ENCODE measurements around the gene KIAA0319L.
A peak's percentile ranks its signal among the peaks of the same experiment; 100 is the strongest.

The KIAA0319L gene

GRCh38 chr1:35432231-35432630, 125.0 kb downstream of the KIAA0319L start:
- Histone ChIP-seq H3K27me3 (ENCODE audit: insufficient read depth, low read length) (no peaks in the 10 kb centered on the region), H3K18ac (ENCODE audit: low read length) (no peak overlapping the region), H4K12ac (ENCODE audit: low read depth, low read length) (no peak overlapping the region), H3K4me1 (ENCODE audit: control insufficient read depth in 1 of 2, insufficient read depth in 2 of 2, low read length in 2 of 2) (no peaks in the 10 kb centered on the region), H3K4ac (ENCODE audit: low read depth, low read length) (no peak overlapping the region), H3K79me2 (ENCODE audit: control insufficient read depth, insufficient read depth, low read length, poor library complexity) (no peaks in the 10 kb centered on the region), H3K9me3 (ENCODE audit: insufficient read depth, low read depth, low read length) (no peaks in the 10 kb centered on the region), H2AK5ac (ENCODE audit: low read length) (no peak overlapping the region), H4K91ac (ENCODE audit: low read depth, low read length) (no peak overlapping the region), H3K14ac (ENCODE audit: low read length) (no peak overlapping the region), H2BK12ac (ENCODE audit: low read length) (no peak overlapping the region), H3K9ac (ENCODE audit: low read length) (no peak overlapping the region), H3K4me3 (ENCODE audit: low read depth, low read length) (no peak overlapping the region), H3K36me3 (ENCODE audit: control insufficient read depth in 1 of 2, insufficient read depth in 2 of 2, low read length in 2 of 2) (peaks cover 39 to 46% of the 10 kb centered on the region in 2 experiments), H2BK5ac (ENCODE audit: low read depth, low read length, poor library complexity) (no peak overlapping the region), H3K23ac (ENCODE audit: low read length) (no peak overlapping the region), H4K8ac (ENCODE audit: low read depth, low read length) (no peak overlapping the region), H3K4me2 (ENCODE audit: low read length) (no peak overlapping the region), H2BK120ac (ENCODE audit: insufficient read depth, low read length, poor library complexity) (no peak overlapping the region), H3K27ac (ENCODE audit: low read depth, low read length) (no peak overlapping the region), H3K79me1 (ENCODE audit: low read length) (no peaks in the 10 kb centered on the region), H2AFZ (ENCODE audit: insufficient read depth, low read length, poor library complexity) (no peak overlapping the region)
- WGBS (ENCODE audit: extremely low coverage, insufficient coverage, insufficient read length) = no CpG with 5 or more reads among the region's 10 CpGs
- no peak for DNase-seq

DNA sequence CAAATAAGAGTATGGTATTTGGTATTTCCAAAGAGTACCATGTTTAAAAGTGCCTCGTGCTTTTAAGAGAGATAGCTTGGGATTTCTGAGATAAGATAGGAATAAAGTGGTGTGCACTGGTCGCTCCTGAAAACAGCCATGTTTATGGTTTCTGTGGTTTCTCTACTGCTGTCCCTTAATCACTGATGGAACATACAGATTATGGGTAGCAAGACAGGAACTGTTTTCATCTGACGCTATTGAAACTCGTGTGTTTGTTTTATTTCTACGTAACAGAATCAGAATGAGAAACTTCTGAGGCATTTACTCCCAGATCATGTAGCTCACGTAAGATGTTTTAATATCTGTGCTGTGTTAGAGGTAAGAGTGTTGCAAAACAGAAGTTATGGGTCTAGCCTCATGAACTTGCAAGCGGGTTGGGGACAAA, 126.0 kb downstream of the KIAA0319L start:
- no peak overlapping the region for H3K4me3 ChIP-seq (ENCODE audit: low read depth, low read length)
- no peak overlapping the region for H2BK120ac ChIP-seq (ENCODE audit: insufficient read depth, low read length, poor library complexity)
- no peak overlapping the region for H2BK5ac ChIP-seq (ENCODE audit: low read depth, low read length, poor library complexity)
- no peak overlapping the region for H3K23ac ChIP-seq (ENCODE audit: low read length)
- no peak overlapping the region for H3K4me2 ChIP-seq (ENCODE audit: low read length)
- peak; percentile 18 to 82 for DNase-seq
- no peaks in the 10 kb centered on the region for H3K79me2 ChIP-seq (ENCODE audit: control insufficient read depth, insufficient read depth, low read length, poor library complexity)
- no peak overlapping the region for H3K4ac ChIP-seq (ENCODE audit: low read depth, low read length)
- H4K8ac ChIP-seq (ENCODE audit: low read depth, low read length) = no peak overlapping the region
- H3K36me3 ChIP-seq (ENCODE audit: control insufficient read depth in 1 of 2, insufficient read depth in 2 of 2, low read length in 2 of 2) = peaks cover 30 to 40% of the 10 kb centered on the region in 2 experiments
- H2BK12ac ChIP-seq (ENCODE audit: low read length) = no peak overlapping the region
- no peak overlapping the region for H4K12ac ChIP-seq (ENCODE audit: low read depth, low read length)
- no peaks in the 10 kb centered on the region for H3K79me1 ChIP-seq (ENCODE audit: low read length)
- H3K9me3 ChIP-seq (ENCODE audit: insufficient read depth, low read depth, low read length) = no peaks in the 10 kb centered on the region
- H3K18ac ChIP-seq (ENCODE audit: low read length) = no peak overlapping the region
- H3K9ac ChIP-seq (ENCODE audit: low read length) = no peak overlapping the region
- no CpG with 5 or more reads among the region's 7 CpGs for WGBS (ENCODE audit: extremely low coverage, insufficient coverage, insufficient read length)
- no peak overlapping the region for H4K91ac ChIP-seq (ENCODE audit: low read depth, low read length)
- no peaks in the 10 kb centered on the region for H3K4me1 ChIP-seq (ENCODE audit: control insufficient read depth in 1 of 2, insufficient read depth in 2 of 2, low read length in 2 of 2)
- no peak overlapping the region for H2AFZ ChIP-seq (ENCODE audit: insufficient read depth, low read length, poor library complexity)
- H3K14ac ChIP-seq (ENCODE audit: low read length) = no peak overlapping the region
- H2AK5ac ChIP-seq (ENCODE audit: low read length) = no peak overlapping the region
- no peak overlapping the region for H3K27ac ChIP-seq (ENCODE audit: low read depth, low read length)
- H3K27me3 ChIP-seq (ENCODE audit: insufficient read depth, low read length) = no peaks in the 10 kb centered on the region

DNA sequence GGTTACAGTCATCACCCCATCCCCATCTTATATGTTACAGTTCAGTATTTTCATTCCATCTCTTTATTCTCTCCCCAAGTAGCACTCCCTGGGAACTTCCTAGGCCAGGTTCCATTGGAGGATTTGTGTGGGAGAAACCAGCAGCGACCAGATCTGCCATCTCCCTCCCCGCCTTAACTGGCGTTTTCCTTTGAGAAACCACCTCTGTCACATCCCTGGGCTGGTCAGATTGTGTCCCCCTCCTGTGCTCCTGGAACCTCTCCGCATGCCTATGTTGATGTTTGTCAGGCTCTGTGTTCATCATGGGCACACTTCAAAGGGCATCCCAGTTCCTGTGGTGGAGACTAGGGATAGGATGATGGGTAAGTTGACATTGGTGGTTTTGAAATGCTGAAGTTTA, 126.4 kb downstream of the KIAA0319L start:
- Histone ChIP-seq H3K4me2 (ENCODE audit: low read length) (no peak overlapping the region), H3K23ac (ENCODE audit: low read length) (no peak overlapping the region), H2BK120ac (ENCODE audit: insufficient read depth, low read length, poor library complexity) (no peak overlapping the region), H4K12ac (ENCODE audit: low read depth, low read length) (no peak overlapping the region), H3K14ac (ENCODE audit: low read length) (no peak overlapping the region), H3K9me3 (ENCODE audit: insufficient read depth, low read depth, low read length) (no peaks in the 10 kb centered on the region), H4K8ac (ENCODE audit: low read depth, low read length) (no peak overlapping the region), H3K4ac (ENCODE audit: low read depth, low read length) (no peak overlapping the region), H3K27ac (ENCODE audit: low read depth, low read length) (no peak overlapping the region), H3K4me1 (ENCODE audit: control insufficient read depth in 1 of 2, insufficient read depth in 2 of 2, low read length in 2 of 2) (no peaks in the 10 kb centered on the region), H2AFZ (ENCODE audit: insufficient read depth, low read length, poor library complexity) (no peak overlapping the region), H4K91ac (ENCODE audit: low read depth, low read length) (no peak overlapping the region), H3K79me2 (ENCODE audit: control insufficient read depth, insufficient read depth, low read length, poor library complexity) (no peaks in the 10 kb centered on the region), H3K18ac (ENCODE audit: low read length) (no peak overlapping the region), H3K36me3 (ENCODE audit: control insufficient read depth in 1 of 2, insufficient read depth in 2 of 2, low read length in 2 of 2) (peaks cover 28 to 36% of the 10 kb centered on the region in 2 experiments), H3K4me3 (ENCODE audit: low read depth, low read length) (no peak overlapping the region), H2BK12ac (ENCODE audit: low read length) (no peak overlapping the region), H2AK5ac (ENCODE audit: low read length) (no peak overlapping the region), H3K9ac (ENCODE audit: low read length) (no peak overlapping the region), H3K27me3 (ENCODE audit: insufficient read depth, low read length) (no peaks in the 10 kb centered on the region), H2BK5ac (ENCODE audit: low read depth, low read length, poor library complexity) (no peak overlapping the region), H3K79me1 (ENCODE audit: low read length) (no peaks in the 10 kb centered on the region)
- no peak for DNase-seq
- no CpG with 5 or more reads among the region's 4 CpGs for WGBS (ENCODE audit: extremely low coverage, insufficient coverage, insufficient read length)

DNA sequence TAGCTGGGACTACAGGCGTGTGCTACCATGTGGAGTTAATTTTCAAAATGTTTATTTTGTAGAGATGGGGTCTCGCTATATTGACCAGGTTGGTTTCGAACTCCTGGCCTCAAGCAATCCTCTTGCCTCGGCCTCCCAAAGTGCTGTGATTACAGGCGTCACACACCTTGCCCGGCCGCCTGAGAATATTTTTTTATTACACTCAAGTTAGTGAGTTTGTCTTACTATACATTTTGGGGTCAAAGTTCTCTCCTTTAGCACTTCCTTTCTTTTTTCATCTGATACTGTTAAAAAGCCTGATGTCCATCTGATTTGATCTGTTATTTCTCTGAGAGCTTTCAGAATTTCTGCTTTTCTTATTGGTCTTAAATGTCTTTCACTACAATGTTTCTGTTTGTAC, 128.8 kb downstream of the KIAA0319L start:
- Histone ChIP-seq H3K79me2 (ENCODE audit: control insufficient read depth, insufficient read depth, low read length, poor library complexity) (no peaks in the 10 kb centered on the region), H3K79me1 (ENCODE audit: low read length) (no peaks in the 10 kb centered on the region), H3K4me3 (ENCODE audit: low read depth, low read length) (no peak overlapping the region), H4K8ac (ENCODE audit: low read depth, low read length) (no peak overlapping the region), H3K4me2 (ENCODE audit: low read length) (no peak overlapping the region), H4K91ac (ENCODE audit: low read depth, low read length) (no peak overlapping the region), H3K14ac (ENCODE audit: low read length) (no peak overlapping the region), H2BK120ac (ENCODE audit: insufficient read depth, low read length, poor library complexity) (no peak overlapping the region), H2BK12ac (ENCODE audit: low read length) (no peak overlapping the region), H2AK5ac (ENCODE audit: low read length) (no peak overlapping the region), H3K27ac (ENCODE audit: low read depth, low read length) (no peak overlapping the region), H3K18ac (ENCODE audit: low read length) (no peak overlapping the region), H3K27me3 (ENCODE audit: insufficient read depth, low read length) (no peaks in the 10 kb centered on the region), H4K12ac (ENCODE audit: low read depth, low read length) (no peak overlapping the region), H3K4me1 (ENCODE audit: control insufficient read depth in 1 of 2, insufficient read depth in 2 of 2, low read length in 2 of 2) (no peaks in the 10 kb centered on the region), H3K9me3 (ENCODE audit: insufficient read depth, low read depth, low read length) (no peaks in the 10 kb centered on the region), H2BK5ac (ENCODE audit: low read depth, low read length, poor library complexity) (no peak overlapping the region), H3K9ac (ENCODE audit: low read length) (no peak overlapping the region), H2AFZ (ENCODE audit: insufficient read depth, low read length, poor library complexity) (no peak overlapping the region), H3K23ac (ENCODE audit: low read length) (no peak overlapping the region), H3K4ac (ENCODE audit: low read depth, low read length) (no peak overlapping the region), H3K36me3 (ENCODE audit: control insufficient read depth in 1 of 2, insufficient read depth in 2 of 2, low read length in 2 of 2) (peaks cover 14 to 18% of the 10 kb centered on the region in 2 experiments)
- WGBS (ENCODE audit: extremely low coverage, insufficient coverage, insufficient read length) = no CpG with 5 or more reads among the region's 7 CpGs
- no peak for DNase-seq

Data from trophoblast cell (in vitro differentiated cells and primary cell).